Renal cortex interstitium (tissue), 15 donors: Measurements from ENCODE around the gene WDR5. TPM values are rescaled to one million over a fixed set of nuclear protein-coding genes. Genes with fewer than 3 reads are reported as not detected.
"Not testable (repeated sequence)": the region's sequence is repeated elsewhere in the genome, so short reads cannot be mapped to it uniquely, and the experiment has no call there.

ENCODE experiments used
- DNase-seq, 11 donors: peaks; one replicate each; pipeline ENCODE4 v3.0.0-alpha.2; 2013; ENCODE audit warnings: low read depth in 9 of 11, low spot score in 4 of 11; ENCODE audit errors: extremely low read depth in 1 of 11
- long read RNA-seq, 16 experiments: transcript quantifications; one replicate each; lab custom pipeline, GENCODE V29; 2026
- polyA plus RNA-seq, 3 donors: library from polyadenylated mRNA; unstranded; fragments of 120-200 nt; gene quantifications; one replicate each; pipeline ENCODE4 v1.2.1, GENCODE V29; 2013; ENCODE audit not compliant: insufficient read length in 3 of 3

WDR5 gene
- polyA plus RNA-seq, result 10 to 100 TPM; 36.3 to 42.7 (median 36.9) TPM
- long read RNA-seq, donor 1, transcript WDR5-201 (14 exons, 3,151 nt), result major isoform, 5 of 5 reads
- long read RNA-seq, donor 1, partial matches to known transcripts, result 0 of 5 reads
- long read RNA-seq, donor 1, other reads (novel, unspliced or antisense), result 0 of 5 reads
- long read RNA-seq, donor 2, transcript WDR5-201 (14 exons, 3,151 nt), result major isoform, 9 of 44 reads
- long read RNA-seq, donor 2, partial matches to known transcripts, result 35 of 44 reads
- long read RNA-seq, donor 2, other reads (novel, unspliced or antisense), result 0 of 44 reads
- long read RNA-seq, donor 3, transcript WDR5-201 (14 exons, 3,151 nt), result major isoform, 20 of 20 reads
- long read RNA-seq, donor 3, partial matches to known transcripts, result 0 of 20 reads
- long read RNA-seq, donor 3, other reads (novel, unspliced or antisense), result 0 of 20 reads
- long read RNA-seq, donor 4, transcript WDR5-201 (14 exons, 3,151 nt), result major isoform, 6 of 6 reads
- long read RNA-seq, donor 4, partial matches to known transcripts, result 0 of 6 reads
- long read RNA-seq, donor 4, other reads (novel, unspliced or antisense), result 0 of 6 reads
- long read RNA-seq, donor 5, result 0 reads
- long read RNA-seq, donor 6, transcript WDR5-201 (14 exons, 3,151 nt), result major isoform, 9 of 9 reads
- long read RNA-seq, donor 6, partial matches to known transcripts, result 0 of 9 reads
- long read RNA-seq, donor 6, other reads (novel, unspliced or antisense), result 0 of 9 reads
- long read RNA-seq, donor 7, transcript WDR5-201 (14 exons, 3,151 nt), result major isoform, 8 of 8 reads
- long read RNA-seq, donor 7, partial matches to known transcripts, result 0 of 8 reads
- long read RNA-seq, donor 7, other reads (novel, unspliced or antisense), result 0 of 8 reads
- long read RNA-seq, donor 8, transcript WDR5-201 (14 exons, 3,151 nt), result major isoform, 22 of 23 reads
- long read RNA-seq, donor 8, partial matches to known transcripts, result 0 of 23 reads
- long read RNA-seq, donor 8, other reads (novel, unspliced or antisense), result 0 of 23 reads
- long read RNA-seq, donor 9, transcript WDR5-201 (14 exons, 3,151 nt), result major isoform, 11 of 11 reads
- long read RNA-seq, donor 9, partial matches to known transcripts, result 0 of 11 reads
- long read RNA-seq, donor 9, other reads (novel, unspliced or antisense), result 0 of 11 reads
- long read RNA-seq, donor 10, transcript WDR5-201 (14 exons, 3,151 nt), result major isoform, 12 of 12 reads
- long read RNA-seq, donor 10, partial matches to known transcripts, result 0 of 12 reads
- long read RNA-seq, donor 10, other reads (novel, unspliced or antisense), result 0 of 12 reads
- long read RNA-seq, donor 11, transcript WDR5-201 (14 exons, 3,151 nt), result major isoform, 8 of 18 reads
- long read RNA-seq, donor 11, partial matches to known transcripts, result 10 of 18 reads
- long read RNA-seq, donor 11, other reads (novel, unspliced or antisense), result 0 of 18 reads
- long read RNA-seq, donor 12, partial matches to known transcripts, result 0 of 1 reads
- long read RNA-seq, donor 12, other reads (novel, unspliced or antisense), result 0 of 1 reads
- long read RNA-seq, donor 13, result 0 reads
- long read RNA-seq, donor 14, transcript WDR5-201 (14 exons, 3,151 nt), result major isoform, 7 of 7 reads
- long read RNA-seq, donor 14, partial matches to known transcripts, result 0 of 7 reads
- long read RNA-seq, donor 14, other reads (novel, unspliced or antisense), result 0 of 7 reads
- long read RNA-seq, donor 15, partial matches to known transcripts, result 0 of 2 reads
- long read RNA-seq, donor 15, other reads (novel, unspliced or antisense), result 0 of 2 reads
- long read RNA-seq, donor 16, transcript WDR5-201 (14 exons, 3,151 nt), result major isoform, 29 of 29 reads
- long read RNA-seq, donor 16, partial matches to known transcripts, result 0 of 29 reads
- long read RNA-seq, donor 16, other reads (novel, unspliced or antisense), result 0 of 29 reads

GRCh38 chr9:134135343-134136117 is at the start of gene WDR5:
WDR5 (plus strand) TSS chr9:134136082; CDS start chr9:134139878, 3,796 bp downstream.
- peak; percentile 70 to 90 (median 82) for DNase-seq

- DNase-seq, result no peak
These were observed 47.7 kb upstream of the WDR5 start for GRCh38 chr9:134088063-134088725.

DNA sequence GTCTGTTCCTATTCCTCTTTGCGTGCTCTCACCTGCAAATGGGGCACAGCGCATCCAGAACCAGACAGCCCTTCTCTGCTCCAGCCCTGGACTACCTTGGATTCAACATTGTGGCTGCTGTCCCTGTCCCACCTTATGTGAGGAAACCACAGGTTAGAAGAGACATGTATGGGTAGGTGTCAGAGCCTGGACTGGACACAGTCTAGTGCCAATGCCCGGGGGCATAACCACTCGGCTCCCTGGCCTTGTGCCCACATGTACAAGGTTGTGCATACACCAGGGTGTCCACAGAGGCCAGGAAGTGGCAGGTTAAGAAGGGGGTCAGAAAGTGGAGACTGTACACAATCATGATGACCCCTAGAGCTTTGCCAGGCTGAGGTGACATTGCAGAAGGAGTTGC is 45.9 kb upstream of the WDR5 start:
- DNase-seq, result no peak

- DNase-seq, result no peak
These were observed 36.6 kb upstream of the WDR5 start for GRCh38 chr9:134099123-134099761.

DNA sequence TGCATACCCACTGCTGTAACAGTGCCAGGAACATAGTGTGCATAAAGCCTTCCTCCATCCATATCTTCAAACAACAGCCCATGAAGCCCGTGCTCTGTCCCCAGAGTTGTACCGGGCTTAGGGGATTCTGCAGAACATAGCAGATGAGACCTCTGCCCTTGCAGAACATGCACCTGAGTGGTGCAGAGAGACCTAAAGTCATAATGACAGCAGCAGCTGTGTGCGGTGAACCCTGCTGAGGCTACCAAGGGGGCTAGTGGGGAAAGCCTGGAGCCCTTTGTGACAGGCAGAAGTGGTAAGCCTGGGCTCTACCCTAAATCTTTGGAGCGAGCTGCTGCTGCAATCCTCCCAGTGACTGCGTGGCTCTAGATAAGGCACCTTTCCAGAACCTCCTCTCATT is 35.8 kb upstream of the WDR5 start:
- no peak for DNase-seq

GRCh38 chr9:134101133-134101532 is 34.7 kb upstream of the WDR5 start:
- not testable (repeated sequence) for DNase-seq

DNA sequence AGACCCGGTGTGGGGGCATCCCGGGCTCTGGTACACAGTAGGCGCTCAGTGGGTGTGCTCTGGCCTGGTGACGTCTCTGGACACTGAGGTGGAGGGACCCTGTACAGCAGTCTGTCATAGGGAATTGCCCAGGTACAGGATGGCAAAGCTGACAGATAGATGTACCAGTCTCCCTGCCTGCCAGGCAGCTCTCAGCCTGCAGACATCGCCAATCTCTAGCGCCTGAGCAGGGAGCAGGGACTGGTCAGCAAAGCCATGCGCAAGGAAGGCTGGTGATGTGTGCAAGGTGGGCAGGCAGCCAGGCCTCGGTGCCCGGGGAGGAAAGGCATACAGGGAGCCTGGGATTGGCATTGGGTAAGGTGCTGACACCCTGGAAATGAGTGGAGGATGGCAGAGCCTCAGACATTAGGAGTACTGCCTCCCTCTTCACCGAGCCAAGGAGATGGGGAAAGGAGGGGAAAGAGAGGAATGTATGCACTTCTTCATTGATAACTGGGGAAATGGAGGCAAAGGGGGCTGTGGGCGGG is 34.2 kb upstream of the WDR5 start:
- no peak for DNase-seq

- DNase-seq, result no peak
These were observed 32.4 kb upstream of the WDR5 start for GRCh38 chr9:134103391-134103998.

GRCh38 chr9:134111064-134111463 is 24.8 kb upstream of the WDR5 start:
- no peak for DNase-seq

GRCh38 chr9:134112561-134112960 is 23.3 kb upstream of the WDR5 start:
- no peak for DNase-seq

DNA sequence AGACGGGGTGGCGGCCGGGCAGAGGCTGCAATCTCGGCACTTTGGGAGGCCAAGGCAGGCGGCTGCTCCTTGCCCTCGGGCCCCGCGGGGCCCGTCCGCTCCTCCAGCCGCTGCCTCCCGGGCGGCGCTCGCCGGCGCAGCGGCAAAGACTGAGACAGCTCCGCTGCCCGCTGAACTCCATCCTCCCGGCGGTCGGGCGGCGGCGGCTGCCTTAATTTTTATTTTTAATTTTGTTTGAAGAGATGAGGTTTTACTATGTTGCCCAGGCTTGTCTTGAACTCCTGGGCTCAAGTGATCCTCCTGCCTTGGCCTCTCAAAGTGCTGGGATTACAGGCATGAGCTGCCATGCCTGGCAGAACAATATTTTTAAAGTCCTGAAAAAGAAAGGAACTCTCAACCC is 16.9 kb upstream of the WDR5 start:
- not testable (repeated sequence) for DNase-seq

DNA sequence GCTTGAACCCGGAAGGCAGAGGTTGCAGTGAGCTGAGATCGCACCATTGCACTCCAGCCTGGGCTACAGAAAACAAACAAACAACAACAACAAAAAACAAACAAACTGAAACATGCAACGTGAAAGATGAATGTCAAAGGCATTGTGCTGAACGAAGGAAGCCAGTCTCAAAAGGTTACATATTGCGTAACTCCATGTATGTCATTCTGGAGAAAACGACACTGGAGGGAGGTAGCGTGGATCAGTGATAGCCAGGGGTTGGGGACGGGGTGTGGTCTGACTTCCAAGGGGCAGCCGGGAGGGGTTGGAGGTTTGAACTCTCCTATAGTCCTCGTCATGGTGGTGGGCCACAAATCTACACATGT is 12.1 kb upstream of the WDR5 start:
- DNase-seq, result no peak

DNA sequence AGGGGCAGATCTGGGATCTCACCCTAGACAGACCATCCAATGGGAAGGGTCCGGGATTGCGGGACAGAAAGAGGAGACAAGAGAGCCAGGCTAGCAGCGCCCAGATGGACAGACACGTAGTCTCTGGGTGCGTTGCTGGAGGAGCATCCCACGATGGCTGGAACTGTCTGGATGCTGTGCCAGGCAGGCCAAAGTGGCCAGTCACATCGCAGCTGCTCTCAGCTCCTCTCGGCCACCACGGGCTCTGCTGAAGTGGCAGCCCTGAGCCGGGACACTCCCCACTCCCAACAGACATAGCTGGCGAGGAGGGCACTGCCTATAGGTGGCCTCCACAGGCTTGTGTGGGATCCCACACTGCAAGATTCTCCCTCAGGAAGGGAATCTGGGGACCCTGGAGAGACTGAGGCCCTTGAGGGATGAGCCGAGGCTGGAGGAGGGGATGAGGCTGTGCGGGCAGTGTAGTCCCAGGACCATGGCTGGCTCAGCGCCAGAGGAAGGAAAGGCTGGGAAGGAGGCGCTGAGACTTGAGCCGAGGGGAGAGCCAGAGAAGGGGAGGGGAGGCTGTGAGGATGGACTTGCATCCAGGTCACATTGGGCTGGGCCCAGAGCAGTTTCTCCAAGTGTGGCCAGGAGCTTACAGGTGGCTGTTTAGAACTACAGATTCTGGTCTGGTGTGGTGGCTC is 10.3 kb upstream of the WDR5 start:
- no peak for DNase-seq

- DNase-seq, result no peak
These were observed 9.5 kb upstream of the WDR5 start for GRCh38 chr9:134126373-134126772.

DNA sequence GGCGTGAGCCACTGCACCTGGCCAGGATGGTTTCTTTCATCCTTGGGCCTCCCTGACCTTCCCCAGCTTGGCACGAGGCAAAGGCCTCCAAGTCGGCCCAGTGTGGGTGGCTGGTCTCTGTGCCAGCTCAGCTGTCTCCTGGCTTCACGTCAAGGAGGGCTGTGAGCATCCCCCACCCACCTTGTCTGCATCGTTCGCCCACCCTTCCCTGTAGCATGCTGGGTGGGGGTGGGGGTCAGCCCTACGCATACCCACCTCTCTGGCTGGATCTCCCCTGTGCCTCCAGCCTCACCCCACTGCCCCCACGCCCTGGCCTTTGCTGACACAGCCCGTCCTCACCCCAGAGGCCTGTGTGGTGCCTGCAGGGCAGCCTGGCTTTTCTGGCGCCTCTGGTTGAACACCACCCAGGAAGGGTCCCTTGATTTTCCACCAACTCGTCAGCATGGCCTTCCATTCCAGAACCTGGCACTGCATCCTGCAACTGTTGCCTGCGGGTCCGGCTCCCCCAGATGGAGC is 8.8 kb upstream of the WDR5 start:
- DNase-seq, result no peak
